AG09309 (cell line): ENCODE results near the gene NGEF.
A peak's percentile ranks its signal among the peaks of the same experiment; 100 is the strongest.

Source experiments
- DNase-seq: peaks from one replicate; pipeline ENCODE4 v3.0.0-alpha.2; 2010; ENCODE audit warnings: low read depth
- H3K4me3 ChIP-seq: 2 replicates; pipeline ENCODE4 v1.5.1; 2011; ENCODE audit warnings: mild to moderate bottlenecking, low read depth, low read length, moderate library complexity; ENCODE audit not compliant: control insufficient read depth
- CTCF ChIP-seq: IDR thresholded peaks from 2 replicates; pipeline ENCODE4 v1.5.1; 2011; ENCODE audit warnings: mild to moderate bottlenecking, low read depth, low read length, inconsistent platforms; ENCODE audit not compliant: insufficient read depth, control insufficient read depth; ENCODE audit errors: missing control alignments

The NGEF gene

GRCh38 chr2:232878855-232879617, 134.0 kb downstream of the NGEF start:
- DNase-seq, result no peak
- H3K4me3 ChIP-seq, result no peak overlapping the region
- TF ChIP-seq CTCF, result no peak

- DNase-seq, result no peak
- no peak overlapping the region for H3K4me3 ChIP-seq
- no peak for TF ChIP-seq CTCF
These were observed 135.0 kb downstream of the NGEF start for GRCh38 chr2:232877940-232878511.

GRCh38 chr2:232876978-232877441, 136.0 kb downstream of the NGEF start:
- DNase-seq, result no peak
- no peak for TF ChIP-seq CTCF
- H3K4me3 ChIP-seq, result no peak overlapping the region; the same call in 1 of the 2 replicates

- H3K4me3 ChIP-seq, result peak overlapping the region; percentile 13
- no peak for TF ChIP-seq CTCF
- DNase-seq, result no peak
These were observed 136.7 kb downstream of the NGEF start for GRCh38 chr2:232876161-232876977.

- peak; percentile 31 for TF ChIP-seq CTCF
- no peak overlapping the region for H3K4me3 ChIP-seq
- DNase-seq, result no peak
These were observed 137.6 kb downstream of the NGEF start for GRCh38 chr2:232875256-232876121.
